ENCODE data around the gene CLCNKA. TPM values are rescaled to one million over a fixed set of nuclear protein-coding genes. Genes with fewer than 3 reads are reported as not detected.

Gene CLCNKA
- total and polyA plus RNA-seq, 4 donors = not detected

DNA sequence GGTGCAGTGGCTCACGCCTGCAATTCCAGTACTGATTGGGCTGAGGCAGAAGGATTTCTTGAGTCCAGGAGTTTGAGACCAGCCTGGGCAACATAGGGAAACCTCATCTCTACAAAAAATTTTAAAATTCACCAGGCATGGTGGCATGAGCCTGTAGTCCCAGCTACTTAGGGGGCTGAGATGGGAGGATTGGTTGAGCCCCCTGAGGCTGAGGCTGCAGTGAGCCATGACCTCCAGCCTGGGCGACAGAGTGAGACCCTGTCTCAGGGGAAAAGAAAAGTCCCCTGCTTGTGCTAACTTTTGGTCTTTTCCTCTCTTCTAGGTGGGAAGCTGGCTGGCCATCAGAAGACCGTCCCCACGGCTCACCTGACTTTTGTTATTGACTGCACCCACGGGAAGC, 16.2 kb upstream of the CLCNKA start:
- no peak overlapping the region for H3K9ac ChIP-seq (ENCODE audit: low read depth in 1 of 2, low read length in 2 of 2)
- no peak for DNase-seq (ENCODE audit: low spot score)
- H3K36me3 ChIP-seq (ENCODE audit: control insufficient read depth in 4 of 4, insufficient read depth in 3 of 4, low read depth in 1 of 4, low read length in 3 of 4) = no peaks in the 10 kb centered on the region
- no peaks in the 10 kb centered on the region for H3K27me3 ChIP-seq (ENCODE audit: control insufficient read depth in 4 of 4, insufficient read depth in 4 of 4, low read length in 3 of 4)
- H3K4me3 ChIP-seq (ENCODE audit: low read depth in 1 of 3, low read length in 3 of 3) = no peak overlapping the region
- H3K4me1 ChIP-seq (ENCODE audit: control insufficient read depth in 4 of 4, insufficient read depth in 4 of 4, low read length in 3 of 4) = peaks cover 0 to 6% (median 2%) of the 10 kb centered on the region in 4 donors
- H3K27ac ChIP-seq (ENCODE audit: low read depth in 1 of 2, low read length in 2 of 2) = no peak overlapping the region
- WGBS = 88% methylated on average over 5 of the region's 5 CpGs
- H3K9me3 ChIP-seq (ENCODE audit: control insufficient read depth in 4 of 4, low read length in 3 of 4) = no peaks in the 10 kb centered on the region
- TF ChIP-seq ZBTB33 (IDR thresholded peaks at IDR 0.05) (no peak), RAD21 (IDR thresholded peaks at IDR 0.05) (no peak), HNF4G (IDR thresholded peaks at IDR 0.05) (no peak), ATF3 (IDR thresholded peaks at IDR 0.05) (no peak), FOXA1 (IDR thresholded peaks at IDR 0.05) (no peak), RXRA (IDR thresholded peaks at IDR 0.05) (no peak), SP1 (IDR thresholded peaks at IDR 0.05) (no peak), MAX (IDR thresholded peaks at IDR 0.05) (no peak), FOXA2 (IDR thresholded peaks at IDR 0.05) (no peak), EGR1 (IDR thresholded peaks at IDR 0.05; ENCODE audit: low read depth in 2 of 2) (no peak), YY1 (IDR thresholded peaks at IDR 0.05) (no peak), TAF1 (conservative IDR thresholded peaks at IDR 0.05) (no peak), NR2F2 (IDR thresholded peaks at IDR 0.05) (no peak), HNF4A (conservative IDR thresholded peaks at IDR 0.05) (no peak)
- TF ChIP-seq, protein P1, sequence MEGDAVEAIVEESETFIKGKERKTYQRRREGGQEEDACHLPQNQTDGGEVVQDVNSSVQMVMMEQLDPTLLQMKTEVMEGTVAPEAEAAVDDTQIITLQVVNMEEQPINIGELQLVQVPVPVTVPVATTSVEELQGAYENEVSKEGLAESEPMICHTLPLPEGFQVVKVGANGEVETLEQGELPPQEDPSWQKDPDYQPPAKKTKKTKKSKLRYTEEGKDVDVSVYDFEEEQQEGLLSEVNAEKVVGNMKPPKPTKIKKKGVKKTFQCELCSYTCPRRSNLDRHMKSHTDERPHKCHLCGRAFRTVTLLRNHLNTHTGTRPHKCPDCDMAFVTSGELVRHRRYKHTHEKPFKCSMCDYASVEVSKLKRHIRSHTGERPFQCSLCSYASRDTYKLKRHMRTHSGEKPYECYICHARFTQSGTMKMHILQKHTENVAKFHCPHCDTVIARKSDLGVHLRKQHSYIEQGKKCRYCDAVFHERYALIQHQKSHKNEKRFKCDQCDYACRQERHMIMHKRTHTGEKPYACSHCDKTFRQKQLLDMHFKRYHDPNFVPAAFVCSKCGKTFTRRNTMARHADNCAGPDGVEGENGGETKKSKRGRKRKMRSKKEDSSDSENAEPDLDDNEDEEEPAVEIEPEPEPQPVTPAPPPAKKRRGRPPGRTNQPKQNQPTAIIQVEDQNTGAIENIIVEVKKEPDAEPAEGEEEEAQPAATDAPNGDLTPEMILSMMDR (IDR thresholded peaks at IDR 0.05; ENCODE audit: low read depth, low read length, missing input control) = no peak

DNA sequence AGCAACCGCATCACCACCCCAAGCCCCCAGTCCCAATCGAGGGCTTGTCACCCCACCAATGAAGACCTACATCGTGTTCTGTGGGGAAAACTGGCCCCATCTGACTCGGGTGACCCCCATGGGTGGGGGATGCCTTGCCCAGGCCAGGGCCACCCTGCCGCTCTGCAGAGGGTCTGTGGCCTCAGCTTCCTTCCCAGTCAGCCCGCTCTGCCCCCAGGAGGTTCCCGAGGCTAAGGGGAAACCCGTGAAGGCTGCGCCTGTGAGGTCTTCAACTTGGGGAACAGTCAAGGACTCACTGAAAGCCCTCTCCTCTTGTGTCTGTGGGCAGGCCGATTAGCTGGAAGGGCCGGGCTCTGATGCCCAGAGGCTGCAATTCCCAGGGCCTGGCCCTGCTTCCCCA, 15.8 kb upstream of the CLCNKA start:
- DNase-seq (ENCODE audit: low spot score) = no peak
- peaks cover 0 to 6% (median 2%) of the 10 kb centered on the region in 4 donors for H3K4me1 ChIP-seq (ENCODE audit: control insufficient read depth in 4 of 4, insufficient read depth in 4 of 4, low read length in 3 of 4)
- H3K27ac ChIP-seq (ENCODE audit: low read depth in 1 of 2, low read length in 2 of 2) = no peak overlapping the region
- H3K9me3 ChIP-seq (ENCODE audit: control insufficient read depth in 4 of 4, low read length in 3 of 4) = no peaks in the 10 kb centered on the region
- no peaks in the 10 kb centered on the region for H3K36me3 ChIP-seq (ENCODE audit: control insufficient read depth in 4 of 4, insufficient read depth in 3 of 4, low read depth in 1 of 4, low read length in 3 of 4)
- TF ChIP-seq NR2F2 (IDR thresholded peaks at IDR 0.05) = no peak
- TF ChIP-seq REST (IDR thresholded peaks at IDR 0.05) = no peak
- TF ChIP-seq FOXA2 (IDR thresholded peaks at IDR 0.05) = no peak
- no peak for TF ChIP-seq FOXA1 (IDR thresholded peaks at IDR 0.05)
- TF ChIP-seq GABPA (IDR thresholded peaks at IDR 0.05 in 1 of 2, conservative IDR thresholded peaks at IDR 0.05 in 1 of 2) = no peak
- TF ChIP-seq RAD21 (IDR thresholded peaks at IDR 0.05) = no peak
- TF ChIP-seq TAF1 (conservative IDR thresholded peaks at IDR 0.05) = no peak
- TF ChIP-seq ATF3 (IDR thresholded peaks at IDR 0.05) = no peak
- no peak for TF ChIP-seq YY1 (IDR thresholded peaks at IDR 0.05)
- no peak for TF ChIP-seq ZBTB33 (IDR thresholded peaks at IDR 0.05)
- no peak for TF ChIP-seq JUND (IDR thresholded peaks at IDR 0.05)
- TF ChIP-seq HNF4G (IDR thresholded peaks at IDR 0.05) = no peak
- TF ChIP-seq SP1 (IDR thresholded peaks at IDR 0.05) = no peak
- no peak for TF ChIP-seq MAX (IDR thresholded peaks at IDR 0.05)
- TF ChIP-seq RXRA (IDR thresholded peaks at IDR 0.05) = no peak
- no peak for TF ChIP-seq EGR1 (IDR thresholded peaks at IDR 0.05; ENCODE audit: low read depth in 2 of 2)
- TF ChIP-seq, protein P1 (IDR thresholded peaks at IDR 0.05; ENCODE audit: low read depth, low read length, missing input control) = no peak
- no peak for TF ChIP-seq HNF4A (conservative IDR thresholded peaks at IDR 0.05)
- H3K9ac ChIP-seq (ENCODE audit: low read depth in 1 of 2, low read length in 2 of 2) = no peak overlapping the region
- 87% methylated on average over 11 of the region's 11 CpGs for WGBS
- no peaks in the 10 kb centered on the region for H3K27me3 ChIP-seq (ENCODE audit: control insufficient read depth in 4 of 4, insufficient read depth in 4 of 4, low read length in 3 of 4)
- H3K4me3 ChIP-seq (ENCODE audit: low read depth in 1 of 3, low read length in 3 of 3) = no peak overlapping the region
